ENCODE data around the gene ARRB1. TPM values are rescaled to one million over a fixed set of nuclear protein-coding genes. Genes with fewer than 3 reads are reported as not detected.

Gene ARRB1
- total and polyA plus RNA-seq, 9 donors = 15.2 to 68.0 (median 27.2) TPM

- DNase-seq = no peak
- TF ChIP-seq POLR2A (IDR thresholded peaks at IDR 0.05) (no peak), CTCF (IDR thresholded peaks at IDR 0.05) (no peak), EP300 (IDR thresholded peaks at IDR 0.05) (no peak)
- intact Hi-C loops (cut with DNase I) = no loop called here
- H3K36me3 ChIP-seq = no peaks in the 10 kb centered on the region
- H3K27ac ChIP-seq = no peak overlapping the region
- peaks cover 4% of the 10 kb centered on the region for H3K4me1 ChIP-seq (ENCODE audit: insufficient read depth)
- no peaks in the 10 kb centered on the region for H3K27me3 ChIP-seq
- no peaks in the 10 kb centered on the region for H3K9me3 ChIP-seq
- 81 to 86% (median 86%) methylated on average over 9 of the region's 9 CpGs for WGBS, 3 donors
- H3K4me3 ChIP-seq = no peak overlapping the region
Measured at GRCh38 chr11:75238595-75239440, 112.6 kb downstream of the ARRB1 start.

- DNase-seq = no peak
- no peak overlapping the region for H3K27ac ChIP-seq
- H3K36me3 ChIP-seq = no peaks in the 10 kb centered on the region
- peaks cover 2% of the 10 kb centered on the region for H3K4me1 ChIP-seq (ENCODE audit: insufficient read depth)
- no peak overlapping the region for H3K4me3 ChIP-seq
- H3K9me3 ChIP-seq = no peaks in the 10 kb centered on the region
- H3K27me3 ChIP-seq = no peaks in the 10 kb centered on the region
- intact Hi-C loops (cut with DNase I) = no loop called here
- TF ChIP-seq POLR2A (IDR thresholded peaks at IDR 0.05) = no peak
- no peak for TF ChIP-seq EP300 (IDR thresholded peaks at IDR 0.05)
- no peak for TF ChIP-seq CTCF (IDR thresholded peaks at IDR 0.05)
- 84 to 91% (median 88%) methylated on average over 8 of the region's 8 CpGs for WGBS, 3 donors
Measured at GRCh38 chr11:75237050-75237449, 114.4 kb downstream of the ARRB1 start.

GRCh38 chr11:75236062-75236461, 115.4 kb downstream of the ARRB1 start:
- Histone ChIP-seq H3K9me3 (no peaks in the 10 kb centered on the region), H3K4me3 (no peak overlapping the region), H3K4me1 (ENCODE audit: insufficient read depth) (no peaks in the 10 kb centered on the region), H3K27ac (no peak overlapping the region), H3K36me3 (no peaks in the 10 kb centered on the region), H3K27me3 (no peaks in the 10 kb centered on the region)
- DNase-seq = no peak
- TF ChIP-seq EP300 (IDR thresholded peaks at IDR 0.05) (no peak), POLR2A (IDR thresholded peaks at IDR 0.05) (no peak), CTCF (IDR thresholded peaks at IDR 0.05) (no peak)
- WGBS, 3 donors = 53 to 63% (median 59%) methylated on average over 8 of the region's 8 CpGs
- intact Hi-C loops (cut with DNase I) = no loop called here

DNA sequence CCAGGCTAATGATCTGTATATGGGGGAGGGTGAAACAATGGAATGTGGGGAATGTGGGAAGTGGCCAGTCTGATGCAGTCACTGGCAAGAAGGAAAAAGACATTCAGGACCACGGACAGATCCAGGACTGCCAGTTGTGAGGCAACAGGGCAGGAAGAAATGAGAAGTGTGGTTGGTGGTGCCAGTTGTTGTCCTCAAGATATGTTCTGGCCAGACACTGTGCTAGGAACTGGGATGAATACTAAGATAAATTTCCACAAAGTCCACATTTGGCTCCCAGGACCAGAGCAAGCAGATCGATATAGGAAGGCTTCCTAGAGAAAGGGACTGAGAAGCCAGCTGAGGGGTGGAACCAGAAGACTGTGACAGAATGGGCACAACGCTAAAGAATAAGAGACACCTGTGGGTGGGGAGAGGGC, 117.7 kb downstream of the ARRB1 start:
- TF ChIP-seq CTCF (IDR thresholded peaks at IDR 0.05) (no peak), POLR2A (IDR thresholded peaks at IDR 0.05) (no peak), EP300 (IDR thresholded peaks at IDR 0.05) (no peak)

More for the DNA sequence above, 117.7 kb downstream of the ARRB1 start:
- no peak for DNase-seq
- Histone ChIP-seq H3K4me3 (no peak overlapping the region), H3K9me3 (no peaks in the 10 kb centered on the region), H3K4me1 (ENCODE audit: insufficient read depth) (no peaks in the 10 kb centered on the region), H3K36me3 (no peaks in the 10 kb centered on the region), H3K27me3 (no peaks in the 10 kb centered on the region), H3K27ac (no peak overlapping the region)
- intact Hi-C loops (cut with DNase I) = no loop called here
- WGBS, 3 donors = 45 to 51% (median 48%) methylated on average over 3 of the region's 3 CpGs
